GM21526 (cell line): ENCODE data around the gene DCC.

ENCODE experiments used
- ATAC-seq: cut with Tn5 transposase; IDR thresholded peaks from one replicate; pipeline ENCODE4 v1.9.1; 2021; ENCODE audit warnings: moderate library complexity; ENCODE audit not compliant: unreplicated experiment, low FRiP score

Gene DCC

DNA sequence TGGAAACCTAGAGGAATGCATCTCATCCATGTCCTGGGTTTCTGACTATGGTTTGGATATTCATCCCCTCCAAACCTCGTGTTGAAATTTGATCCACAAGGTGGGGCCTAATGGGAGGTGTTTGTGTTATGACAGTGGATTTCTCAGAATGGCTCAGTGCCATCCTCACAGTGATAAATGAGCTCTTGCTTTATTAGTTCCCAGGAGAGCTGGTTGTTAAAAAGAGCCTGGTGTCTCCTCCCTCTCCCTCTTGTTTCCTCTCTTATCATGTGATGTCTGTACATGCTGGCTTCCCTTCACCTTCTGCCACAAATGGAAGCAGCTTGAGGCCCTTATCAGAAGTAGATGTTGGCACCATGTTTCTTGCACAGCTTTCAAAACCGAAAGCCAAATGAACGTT is 424.3 kb downstream of the DCC start:
- no peak for ATAC-seq

DNA sequence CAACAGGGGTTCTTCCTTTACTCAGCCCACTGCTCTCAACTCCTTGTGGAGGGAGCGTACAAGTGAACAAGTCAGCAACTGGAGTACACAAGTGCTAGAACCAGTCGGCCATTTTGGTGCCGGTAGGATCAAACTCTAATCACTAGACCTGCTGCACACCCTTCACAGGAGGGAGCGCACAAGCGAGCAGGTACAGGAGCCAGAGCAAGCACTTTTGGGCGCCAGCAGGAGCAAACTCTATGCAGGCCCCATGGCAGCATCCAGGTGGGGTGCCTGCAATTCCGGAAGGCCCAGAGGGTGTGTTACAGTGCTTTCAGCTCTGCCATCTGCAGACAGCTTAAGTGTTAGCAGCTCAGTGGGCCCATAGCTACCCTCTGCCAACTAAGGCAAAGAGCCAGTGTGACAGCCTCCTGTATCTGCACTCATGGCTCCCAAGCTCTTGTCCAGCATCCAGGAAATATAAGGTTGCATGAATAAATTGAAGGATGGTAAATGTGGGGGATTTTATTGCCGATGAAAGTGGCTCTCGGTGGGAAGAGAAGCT is 426.1 kb downstream of the DCC start:
- no peak for ATAC-seq

DNA sequence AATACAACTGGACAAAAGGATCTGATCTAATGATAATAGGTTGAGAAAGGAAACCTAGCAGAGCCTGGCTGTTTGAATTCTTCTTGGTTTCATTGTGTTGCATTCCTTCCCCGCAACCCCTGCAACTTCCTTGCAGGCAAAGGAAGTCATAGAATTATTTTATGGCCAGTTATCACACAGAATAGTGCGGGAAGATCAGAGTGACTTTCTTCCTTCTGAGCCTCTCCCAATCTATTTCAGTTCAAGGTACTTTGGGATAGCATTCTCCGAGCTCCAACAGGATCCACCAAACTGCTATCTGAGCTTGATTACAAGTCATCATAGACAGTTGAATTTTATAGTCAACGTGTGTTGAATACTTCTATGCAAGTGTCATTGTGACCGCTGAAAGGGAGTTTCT is 441.1 kb downstream of the DCC start:
- no peak for ATAC-seq

DNA sequence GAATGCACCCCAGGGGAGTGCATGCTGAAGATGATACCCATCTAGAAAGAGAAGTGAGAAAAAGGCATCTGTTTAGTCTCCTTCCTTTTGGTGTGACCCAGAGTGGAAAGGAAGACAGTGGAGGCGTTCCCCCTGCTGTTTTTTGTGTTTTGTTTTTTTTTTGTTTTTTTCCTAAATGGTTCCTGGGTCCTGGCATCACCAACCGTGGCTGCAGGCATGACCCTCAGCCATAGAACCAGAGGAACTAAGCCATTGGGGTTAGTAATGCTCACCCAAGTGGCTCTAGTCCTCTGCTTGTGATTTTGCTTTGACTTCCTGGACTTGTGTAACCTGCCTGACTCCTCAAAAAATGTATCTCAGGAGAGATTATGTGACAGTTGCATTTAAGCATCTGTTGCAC is 451.3 kb downstream of the DCC start:
- no peak for ATAC-seq

DNA sequence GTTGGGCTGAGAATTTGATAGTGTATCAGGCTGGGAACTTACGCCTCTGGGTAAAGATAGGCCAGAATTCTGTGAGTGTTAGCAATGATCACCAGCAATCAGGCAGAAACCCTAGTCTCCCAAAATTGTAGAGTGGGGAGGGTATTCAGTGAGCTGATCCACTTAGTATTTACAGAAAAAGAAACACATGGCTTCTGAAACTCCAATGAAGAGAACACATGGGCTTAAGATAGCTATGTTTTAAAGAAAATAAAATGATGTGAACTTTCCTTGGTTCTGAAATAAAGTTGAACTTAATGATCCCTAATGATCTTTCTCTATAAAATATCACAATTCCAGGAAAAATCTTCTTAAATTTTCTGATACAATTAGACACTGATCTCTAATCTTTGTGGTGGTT is 472.8 kb downstream of the DCC start:
- no peak for ATAC-seq

DNA sequence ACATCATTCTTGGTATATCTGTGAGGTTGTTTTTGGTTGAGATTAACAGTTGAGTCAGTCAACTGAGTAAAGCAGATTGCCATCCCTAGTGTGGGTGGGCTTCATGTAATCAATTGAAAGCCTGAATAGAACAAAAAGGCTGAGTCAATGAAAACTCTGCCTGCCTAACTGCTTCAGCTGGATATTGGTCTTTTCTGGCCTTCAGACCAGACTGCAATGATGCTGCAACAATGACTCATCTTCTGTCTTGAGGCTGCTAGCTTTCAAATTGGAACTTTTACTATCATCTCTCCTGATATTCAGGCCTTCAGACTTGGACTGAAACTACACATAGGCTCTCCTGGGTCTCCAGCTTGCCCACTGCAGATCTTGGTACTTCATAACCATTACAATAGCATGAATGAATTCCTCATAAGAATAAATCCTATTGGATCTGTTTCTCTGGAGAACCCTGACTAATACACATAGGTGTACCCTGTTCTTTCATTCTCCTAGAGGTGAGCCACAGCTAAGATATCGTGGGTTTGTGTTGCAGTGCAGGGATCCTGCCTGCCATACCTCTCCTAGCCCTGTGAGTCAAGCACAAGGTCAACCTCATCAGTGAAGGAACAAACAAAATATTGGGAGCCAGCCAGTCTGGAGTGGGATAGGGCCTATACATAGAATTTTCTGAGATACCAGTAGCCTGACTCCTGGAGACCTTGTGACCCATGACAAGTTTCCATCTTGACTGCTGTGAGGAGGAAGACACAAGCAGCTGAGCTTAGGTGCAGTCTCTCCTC is 473.8 kb downstream of the DCC start:
- no peak for ATAC-seq

DNA sequence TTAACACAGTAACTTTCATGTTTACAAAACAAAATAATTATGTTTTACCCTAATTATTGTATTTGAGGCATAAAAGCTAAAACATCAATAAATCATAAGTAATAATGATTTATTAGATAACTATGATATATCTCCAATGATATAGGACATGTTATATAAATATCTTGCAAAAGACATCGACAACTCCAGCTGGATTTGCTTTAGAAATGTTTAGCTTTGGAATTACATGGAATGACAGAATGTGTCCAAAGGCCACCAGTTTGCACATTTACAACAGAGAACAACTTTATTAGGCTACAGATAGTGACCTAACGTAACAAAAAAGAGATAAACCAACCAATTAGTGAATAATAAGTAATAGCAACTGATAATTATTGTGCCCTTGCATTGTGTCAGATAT is 475.7 kb downstream of the DCC start:
- ATAC-seq: no peak

DNA sequence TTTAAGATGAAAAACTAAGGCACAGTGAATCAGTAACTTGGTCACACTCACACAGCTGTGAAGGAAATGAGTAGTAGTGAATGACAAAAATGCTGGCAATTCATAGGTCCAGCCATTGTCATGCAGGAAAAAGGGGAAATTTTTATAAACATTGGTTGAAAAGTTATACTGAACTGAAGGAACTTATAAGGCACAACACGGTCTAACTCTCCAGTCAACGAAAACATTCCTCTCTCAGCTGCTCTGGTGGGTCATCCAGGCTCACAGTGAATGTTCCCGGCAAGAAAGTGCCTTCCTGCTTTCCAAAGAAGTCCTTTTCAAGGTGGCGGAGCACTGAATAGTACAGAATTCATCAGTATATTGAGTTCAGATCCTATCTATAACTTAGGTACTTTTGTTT is 476.1 kb downstream of the DCC start:
- no peak for ATAC-seq

DNA sequence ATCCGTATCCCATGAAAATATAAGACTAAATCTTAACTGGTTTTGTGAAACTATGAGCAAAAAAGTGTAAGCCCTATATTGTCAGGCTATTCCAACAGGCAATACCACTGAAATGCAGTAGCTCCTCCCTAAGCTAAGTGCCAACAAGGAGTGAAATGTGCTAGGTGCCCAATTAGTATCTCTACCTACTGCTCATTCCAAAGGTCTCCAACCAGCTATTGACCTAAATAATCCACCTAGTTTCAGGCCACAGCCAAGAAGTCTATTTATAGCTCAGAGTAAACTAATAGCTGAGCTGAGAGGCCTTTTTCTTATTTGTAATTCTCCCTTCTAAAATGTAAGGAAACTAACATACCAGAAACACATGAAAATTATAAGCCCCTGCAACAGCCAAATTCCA is 482.2 kb downstream of the DCC start:
- ATAC-seq: no peak

DNA sequence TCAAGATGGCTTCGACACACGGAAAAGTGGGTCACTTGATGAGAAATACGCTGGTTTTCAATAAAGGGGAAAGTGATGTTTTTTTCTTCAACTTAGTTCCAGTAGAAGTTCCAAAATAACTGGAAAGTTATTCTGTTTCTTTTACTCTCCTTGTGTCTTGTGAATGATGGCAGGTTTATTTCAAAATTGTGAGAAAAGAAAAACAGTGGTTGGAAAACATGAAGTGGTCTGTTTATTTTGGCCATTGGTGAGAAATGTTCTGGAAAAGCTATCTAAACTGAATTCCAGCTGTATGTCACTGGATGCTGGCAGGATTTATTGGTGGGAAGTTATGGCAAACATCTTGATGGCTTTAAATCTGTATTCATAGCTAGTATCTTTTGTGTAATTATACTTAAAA is 484.1 kb downstream of the DCC start:
- no peak for ATAC-seq

DNA sequence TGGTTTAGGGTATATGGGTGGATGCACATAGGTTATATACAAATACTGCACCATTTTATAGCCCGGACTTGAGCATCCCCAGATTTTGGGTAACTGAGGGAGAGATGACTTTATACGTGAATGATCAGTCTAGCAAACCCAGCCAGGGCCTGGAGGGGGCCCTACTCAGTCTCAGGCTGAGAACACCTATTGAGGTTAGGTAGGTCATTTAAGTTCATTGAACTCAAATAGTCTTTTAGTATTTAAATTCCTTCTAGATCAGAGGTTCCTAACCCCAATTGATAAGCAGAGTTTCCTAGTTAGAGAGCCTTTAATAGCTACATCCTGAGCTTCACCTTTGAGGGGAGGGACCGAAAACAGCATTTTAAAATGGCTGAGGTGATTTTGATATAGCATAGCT is 487.0 kb downstream of the DCC start:
- ATAC-seq: no peak

DNA sequence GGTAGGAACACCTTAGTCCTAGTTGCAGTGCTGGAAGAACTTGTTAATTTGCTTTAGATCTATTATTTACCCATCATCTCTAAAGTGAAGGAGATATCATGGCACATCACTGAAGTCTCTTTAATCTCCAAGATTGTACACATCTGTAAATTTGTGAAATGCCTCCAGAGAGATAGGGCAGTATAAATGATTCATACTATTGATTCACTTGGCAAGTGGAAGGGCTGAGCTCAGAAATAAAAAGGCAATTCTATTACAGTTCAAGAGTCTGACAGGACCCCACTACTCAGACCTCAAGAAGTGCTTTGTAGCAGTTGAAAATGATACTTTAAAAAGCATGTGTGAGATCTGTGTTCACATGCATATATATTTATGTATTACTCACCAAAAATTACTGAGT is 489.3 kb downstream of the DCC start:
- no peak for ATAC-seq

DNA sequence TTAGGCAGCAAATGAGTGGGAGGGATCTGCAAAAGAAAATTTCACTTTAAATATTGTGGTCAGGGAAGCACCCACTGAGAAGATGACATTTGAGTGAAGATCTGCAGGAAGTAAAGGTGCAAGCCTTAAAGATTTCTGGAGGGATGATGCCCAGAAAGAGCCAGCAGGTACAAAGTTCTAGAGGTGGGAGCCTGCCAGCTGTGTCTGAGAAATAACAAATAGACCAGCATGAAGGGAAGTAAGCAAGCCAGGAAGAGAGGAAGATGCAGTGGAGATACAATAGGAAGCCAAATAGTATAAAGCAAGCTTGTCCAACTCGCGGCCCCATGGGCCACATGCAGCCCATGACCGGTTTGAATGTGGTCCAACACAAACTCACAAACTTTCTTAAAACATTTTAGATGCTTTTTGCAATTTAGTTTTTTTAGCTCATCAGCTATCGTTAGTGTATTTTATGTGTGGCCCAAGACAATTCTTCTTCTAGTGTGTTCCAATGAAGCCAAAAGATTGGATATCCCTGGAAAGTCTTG is 489.9 kb downstream of the DCC start:
- ATAC-seq: no peak

DNA sequence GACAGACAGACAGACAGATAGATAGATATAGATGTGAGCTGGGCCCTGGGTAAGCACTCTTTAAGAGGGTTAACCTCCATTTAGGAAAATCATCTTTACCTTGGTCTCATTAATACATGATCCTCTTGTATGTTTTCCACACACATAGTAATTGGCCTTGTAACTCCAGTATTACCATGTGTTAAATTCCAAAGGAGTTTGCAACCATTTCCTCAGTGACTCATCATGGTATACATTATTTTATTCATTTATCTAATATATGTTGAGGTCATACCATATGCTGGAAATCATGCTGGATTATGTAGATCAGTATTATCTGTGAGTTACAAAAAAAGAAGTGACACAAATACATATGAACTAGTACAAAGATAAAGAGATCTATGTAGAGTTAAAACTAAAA is 504.3 kb downstream of the DCC start:
- ATAC-seq: no peak

DNA sequence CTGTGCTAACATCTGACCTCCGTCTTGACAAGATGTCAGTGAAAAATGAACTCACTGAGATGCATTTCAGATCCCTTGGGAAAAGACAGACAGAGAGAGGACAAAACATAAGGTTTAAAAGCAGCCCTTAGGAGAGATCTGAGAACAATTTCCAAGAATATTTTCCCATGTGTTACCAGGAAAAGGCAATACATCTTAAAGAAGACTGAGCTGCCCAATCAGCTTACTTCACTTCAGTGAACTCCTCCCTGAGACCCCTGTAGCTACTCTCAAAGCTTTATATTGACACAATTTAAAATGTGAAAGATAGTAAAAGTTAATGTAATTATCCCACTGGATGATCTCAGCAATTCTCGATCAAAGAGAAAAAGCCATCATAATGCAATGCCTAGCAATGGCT is 505.0 kb downstream of the DCC start:
- no peak for ATAC-seq

DNA sequence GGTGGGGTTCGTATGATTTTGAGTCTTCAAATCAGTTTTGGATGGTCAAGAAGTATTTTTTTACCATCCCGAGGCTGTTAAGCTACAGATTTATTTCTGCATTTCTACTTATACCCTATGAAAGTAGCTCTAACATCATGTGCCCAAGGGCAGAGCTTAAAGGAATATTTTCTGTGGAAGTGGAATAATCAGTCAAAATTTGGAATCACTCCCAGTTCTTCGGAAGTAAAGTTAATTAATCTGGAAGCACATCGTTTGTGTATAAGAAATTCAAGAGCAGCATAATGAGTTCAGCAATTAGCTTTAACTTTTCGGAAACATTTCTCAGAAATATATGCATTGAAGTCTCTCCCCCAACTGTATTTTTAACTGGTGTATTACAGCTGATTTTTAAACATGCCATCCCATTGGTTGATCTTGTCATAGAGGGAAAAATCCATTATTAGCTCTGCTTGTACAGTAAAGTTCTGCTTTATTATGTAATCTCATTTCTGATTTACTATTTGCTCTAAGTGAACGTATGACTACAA is 510.1 kb downstream of the DCC start:
- no peak for ATAC-seq

DNA sequence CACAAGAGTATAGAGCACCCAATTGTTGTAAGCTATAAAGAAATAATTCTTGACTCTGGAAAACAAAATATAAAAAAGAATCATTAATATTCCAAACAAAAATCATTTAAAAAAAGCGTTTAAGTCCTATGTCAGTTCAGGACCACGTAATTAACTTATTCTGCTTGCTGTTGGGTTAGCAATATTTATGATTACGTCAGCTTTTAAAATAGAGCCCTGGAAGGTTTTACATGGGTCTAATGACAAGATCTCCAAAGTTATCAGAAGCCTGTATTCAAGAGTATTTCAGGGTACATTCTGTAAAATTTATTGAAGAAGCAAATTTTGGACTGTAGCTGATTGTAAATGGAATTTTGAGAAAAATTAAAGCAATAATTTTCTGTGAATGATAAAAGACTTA is 521.6 kb downstream of the DCC start:
- ATAC-seq: no peak

DNA sequence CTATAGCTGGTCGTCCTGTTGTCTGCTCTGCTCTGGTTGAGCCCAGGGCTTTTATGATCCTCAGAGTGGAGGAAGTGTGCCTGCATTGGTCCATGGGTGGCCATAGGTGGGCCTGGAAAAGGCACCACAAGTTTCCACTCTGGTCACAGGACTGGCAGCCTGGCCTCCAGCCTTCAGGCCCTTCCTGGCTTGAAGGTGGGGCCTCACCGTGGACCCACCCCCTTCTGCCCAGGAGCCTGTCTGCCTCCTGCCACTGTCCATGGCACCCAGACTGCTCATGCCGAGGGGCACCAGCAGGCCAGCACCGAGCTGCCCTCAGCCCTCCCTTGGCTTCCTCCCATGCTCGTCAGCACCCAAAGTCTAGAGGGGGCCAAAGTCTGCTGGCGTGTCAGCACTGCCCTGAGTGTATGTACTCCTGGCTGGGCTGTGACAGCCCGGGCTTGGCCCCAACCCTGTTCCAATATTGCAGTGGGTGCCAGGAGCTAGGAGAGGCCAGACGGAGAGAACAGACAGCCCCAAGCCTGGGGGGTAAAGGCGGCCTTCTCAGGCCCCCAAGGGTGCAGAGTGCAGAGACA is 529.4 kb downstream of the DCC start:
- no peak for ATAC-seq

DNA sequence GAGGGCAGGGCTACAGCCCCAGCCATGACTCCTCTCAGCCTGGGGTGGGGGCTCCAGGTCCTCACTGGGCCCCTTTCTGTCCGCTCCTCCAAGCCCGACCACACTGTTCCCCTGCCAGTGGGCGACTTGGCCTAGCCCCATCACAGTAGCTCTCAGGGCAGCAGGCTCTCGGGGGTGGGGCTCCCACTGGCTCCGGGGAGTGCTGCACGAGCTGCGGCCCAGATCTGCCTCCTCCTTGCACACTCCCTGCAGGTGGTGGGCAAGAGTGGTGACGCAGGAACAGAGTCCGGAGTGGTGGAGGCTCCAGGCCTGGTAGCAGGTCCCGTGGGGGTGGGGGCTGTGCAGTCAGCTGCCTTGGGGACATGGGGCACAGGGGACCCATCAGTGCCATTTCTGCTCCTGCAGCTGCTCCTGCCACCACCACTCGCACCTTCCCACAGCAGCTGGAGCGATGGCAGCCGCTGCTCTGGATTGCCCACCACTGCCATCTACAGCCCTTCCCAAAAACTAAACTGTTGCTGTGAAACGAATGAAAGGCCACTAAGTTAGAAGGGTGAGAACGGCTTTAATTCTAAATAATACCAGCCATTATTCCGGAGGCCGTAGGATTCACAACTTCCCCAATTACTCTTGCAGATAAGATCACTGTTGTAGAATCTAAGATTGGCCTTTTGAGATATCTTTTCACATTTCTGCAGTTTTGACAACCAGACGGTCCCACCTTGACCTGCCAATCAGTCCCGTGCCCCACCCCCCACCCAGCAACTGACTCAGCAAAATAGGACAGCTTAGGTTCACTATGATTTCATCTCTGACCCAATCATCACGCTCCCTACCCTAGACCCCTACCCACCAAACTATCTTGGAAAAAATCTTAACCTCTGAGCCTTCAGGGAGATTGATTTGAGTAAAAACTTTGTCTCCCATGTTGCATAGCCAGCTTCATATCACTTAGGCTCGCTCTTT is 530.2 kb downstream of the DCC start:
- no peak for ATAC-seq

DNA sequence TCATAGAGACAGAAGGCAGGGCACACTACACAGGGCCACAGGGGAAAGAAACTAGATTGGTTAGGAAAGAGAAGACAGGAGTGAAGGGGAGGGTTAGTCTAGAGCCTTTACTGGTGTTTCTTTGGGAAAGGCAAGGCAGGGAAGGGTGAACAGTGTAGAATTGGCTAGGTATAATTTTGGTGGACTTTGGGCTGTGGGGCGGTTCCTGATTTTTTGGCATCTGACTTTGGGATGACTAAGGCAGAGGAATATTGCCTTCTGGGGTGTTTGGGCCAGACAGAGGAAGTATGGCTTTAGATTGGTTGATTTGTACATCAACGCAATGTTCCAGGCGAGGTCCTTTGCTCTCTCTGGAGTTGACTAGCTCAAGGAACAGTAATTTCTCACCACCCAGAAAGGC is 534.8 kb downstream of the DCC start:
- no peak for ATAC-seq

DNA sequence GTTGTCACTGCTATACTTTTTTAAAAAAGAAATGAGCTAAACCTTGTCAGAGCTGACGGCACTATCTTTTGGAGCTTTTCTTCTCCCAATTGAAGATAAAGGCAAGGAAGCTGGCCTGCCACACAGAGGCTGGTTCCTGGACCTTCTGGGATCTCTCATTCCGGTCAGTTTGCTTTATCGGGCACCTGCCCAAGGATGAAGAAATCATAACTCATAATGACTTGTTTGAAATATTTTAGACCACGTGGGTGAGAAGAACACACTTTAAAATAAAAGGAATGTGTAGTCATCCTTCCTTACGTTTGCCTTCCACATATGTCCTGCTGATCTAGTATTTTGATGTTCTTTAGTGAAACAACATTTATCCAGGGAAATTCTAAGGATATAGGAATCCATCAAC is 535.7 kb downstream of the DCC start:
- no peak for ATAC-seq
